Measurements from ENCODE around the gene HIVEP2.

HIVEP2 gene

DNA sequence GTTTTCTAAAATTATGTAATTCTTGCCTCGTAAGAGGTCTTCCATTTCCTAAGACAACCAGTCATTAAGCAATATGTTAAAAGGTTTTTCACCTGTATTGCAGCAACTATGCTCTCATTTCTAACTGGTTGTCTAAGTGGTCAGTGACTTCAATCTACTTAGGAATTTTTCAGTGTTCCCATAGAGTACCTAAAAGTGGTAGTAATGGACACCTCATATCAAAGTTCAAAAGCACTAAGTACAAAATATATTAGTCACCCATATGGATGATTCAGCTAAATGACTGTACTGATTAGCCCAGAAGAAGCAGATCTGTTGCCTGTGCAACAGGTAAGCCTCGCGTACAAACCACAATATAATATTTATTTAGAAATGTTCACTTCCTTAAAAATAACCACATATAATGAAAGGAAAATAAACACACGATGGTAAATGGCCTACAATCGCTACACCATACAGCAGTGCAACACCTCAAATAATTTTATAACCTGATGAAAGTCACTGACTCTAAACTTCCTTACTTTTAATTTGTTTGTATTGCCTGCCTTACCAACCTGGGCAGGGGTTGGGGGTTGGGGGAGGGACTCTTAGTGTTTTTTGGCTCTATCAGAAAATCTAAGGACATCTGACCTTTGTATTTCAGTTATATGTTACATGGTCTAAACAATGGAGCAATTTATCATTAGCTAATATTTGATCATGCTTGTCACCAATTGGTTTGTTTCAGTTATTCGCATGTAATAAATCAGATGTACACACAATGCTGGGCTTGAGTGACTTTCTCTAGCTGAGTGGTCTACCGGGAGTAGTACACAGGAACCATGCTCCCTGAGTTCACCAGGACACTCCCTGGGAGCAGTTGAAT, 105.9 kb downstream of the HIVEP2 start:
- TF ChIP-seq, protein P1, sequence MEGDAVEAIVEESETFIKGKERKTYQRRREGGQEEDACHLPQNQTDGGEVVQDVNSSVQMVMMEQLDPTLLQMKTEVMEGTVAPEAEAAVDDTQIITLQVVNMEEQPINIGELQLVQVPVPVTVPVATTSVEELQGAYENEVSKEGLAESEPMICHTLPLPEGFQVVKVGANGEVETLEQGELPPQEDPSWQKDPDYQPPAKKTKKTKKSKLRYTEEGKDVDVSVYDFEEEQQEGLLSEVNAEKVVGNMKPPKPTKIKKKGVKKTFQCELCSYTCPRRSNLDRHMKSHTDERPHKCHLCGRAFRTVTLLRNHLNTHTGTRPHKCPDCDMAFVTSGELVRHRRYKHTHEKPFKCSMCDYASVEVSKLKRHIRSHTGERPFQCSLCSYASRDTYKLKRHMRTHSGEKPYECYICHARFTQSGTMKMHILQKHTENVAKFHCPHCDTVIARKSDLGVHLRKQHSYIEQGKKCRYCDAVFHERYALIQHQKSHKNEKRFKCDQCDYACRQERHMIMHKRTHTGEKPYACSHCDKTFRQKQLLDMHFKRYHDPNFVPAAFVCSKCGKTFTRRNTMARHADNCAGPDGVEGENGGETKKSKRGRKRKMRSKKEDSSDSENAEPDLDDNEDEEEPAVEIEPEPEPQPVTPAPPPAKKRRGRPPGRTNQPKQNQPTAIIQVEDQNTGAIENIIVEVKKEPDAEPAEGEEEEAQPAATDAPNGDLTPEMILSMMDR (IDR thresholded peaks at IDR 0.05; ENCODE audit: control insufficient read depth, insufficient read depth, low read depth, low read length, missing control alignments), result no peak

DNA sequence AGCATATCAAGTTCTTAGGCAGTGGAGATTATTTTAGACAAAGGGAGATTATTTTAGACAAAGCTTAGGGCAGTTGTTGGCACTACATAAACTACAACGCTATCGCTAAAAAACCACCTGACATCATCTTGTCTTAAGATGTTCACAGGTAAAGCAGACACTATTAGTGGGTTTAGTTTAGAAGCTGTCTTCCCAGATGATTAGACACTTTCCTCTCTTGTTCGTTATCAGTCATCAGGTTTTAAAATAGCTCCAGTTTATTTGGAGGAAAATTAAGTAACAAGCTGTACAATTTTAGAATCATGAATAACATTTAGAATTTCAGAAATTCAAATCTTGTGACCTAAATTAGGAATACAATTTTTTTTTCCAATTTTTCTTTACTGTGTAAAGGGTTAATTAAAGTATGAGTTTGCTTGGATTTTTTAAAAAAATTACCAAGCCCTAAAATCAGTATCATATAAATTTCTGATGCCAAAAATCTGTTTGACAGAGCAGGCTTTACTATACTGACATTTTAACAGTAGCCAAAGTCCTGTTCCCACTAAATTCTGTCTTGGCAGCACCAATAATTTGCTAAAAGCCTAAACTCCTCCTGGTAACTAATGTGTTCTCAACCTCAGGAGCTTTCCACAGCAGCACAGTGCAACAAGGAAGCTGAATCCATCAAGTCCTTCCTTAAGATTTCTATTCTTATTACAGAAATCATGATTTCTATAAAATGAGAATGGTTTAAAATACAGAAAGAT, 109.0 kb downstream of the HIVEP2 start:
- TF ChIP-seq, protein P1 (IDR thresholded peaks at IDR 0.05; ENCODE audit: control insufficient read depth, insufficient read depth, low read depth, low read length, missing control alignments), result no peak
- no peak overlapping the region for H3K4me3 ChIP-seq (ENCODE audit: control insufficient read depth, low read depth, low read length)
- no peak for DNase-seq (ENCODE audit: low read depth)

More for the DNA sequence above, 105.9 kb downstream of the HIVEP2 start:
- no peak for DNase-seq (ENCODE audit: low read depth)
- H3K4me3 ChIP-seq (ENCODE audit: control insufficient read depth, low read depth, low read length), result no peak overlapping the region

DNA sequence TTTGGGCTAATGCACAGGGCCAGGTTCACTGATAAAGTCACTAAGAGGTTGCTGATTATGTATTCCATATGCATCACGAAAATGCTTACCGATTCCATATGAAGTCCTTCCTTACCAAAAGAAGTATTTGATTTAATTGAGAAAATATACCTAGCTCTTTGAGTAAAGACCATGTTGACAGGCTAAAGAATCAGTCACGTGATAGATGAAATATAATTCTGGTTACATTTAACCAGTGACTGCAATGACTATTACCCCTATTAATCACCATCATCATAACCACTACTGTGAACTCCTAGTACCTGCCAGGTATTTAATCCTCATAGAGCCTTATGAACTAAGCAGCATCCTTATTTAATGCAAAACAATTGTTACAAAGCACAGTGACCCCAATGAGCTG, 110.1 kb downstream of the HIVEP2 start:
- no peak for DNase-seq (ENCODE audit: low read depth)
- H3K4me3 ChIP-seq (ENCODE audit: control insufficient read depth, low read depth, low read length), result no peak overlapping the region
- TF ChIP-seq, protein P1 (IDR thresholded peaks at IDR 0.05; ENCODE audit: control insufficient read depth, insufficient read depth, low read depth, low read length, missing control alignments), result no peak

DNA sequence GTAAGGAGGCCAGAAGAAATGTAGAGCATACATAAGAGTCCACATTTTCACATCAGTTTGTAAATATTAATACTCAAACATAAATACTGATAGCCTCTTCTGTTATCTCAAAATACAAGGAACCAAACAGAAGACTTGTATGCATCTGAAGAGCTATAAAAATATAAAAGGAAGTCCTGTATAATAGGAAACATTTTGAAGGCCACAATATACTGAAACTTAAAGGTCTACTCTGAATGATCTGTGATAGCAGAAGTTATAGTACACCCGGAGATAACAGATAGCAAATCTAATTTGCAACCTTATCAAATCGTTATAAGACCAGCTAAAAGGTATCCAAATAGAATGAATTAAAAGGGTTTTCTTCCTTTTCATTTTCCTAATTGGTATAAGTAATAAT, 111.2 kb downstream of the HIVEP2 start:
- no peak overlapping the region for H3K4me3 ChIP-seq (ENCODE audit: control insufficient read depth, low read depth, low read length)
- TF ChIP-seq, protein P1 (IDR thresholded peaks at IDR 0.05; ENCODE audit: control insufficient read depth, insufficient read depth, low read depth, low read length, missing control alignments), result no peak
- DNase-seq (ENCODE audit: low read depth), result no peak

DNA sequence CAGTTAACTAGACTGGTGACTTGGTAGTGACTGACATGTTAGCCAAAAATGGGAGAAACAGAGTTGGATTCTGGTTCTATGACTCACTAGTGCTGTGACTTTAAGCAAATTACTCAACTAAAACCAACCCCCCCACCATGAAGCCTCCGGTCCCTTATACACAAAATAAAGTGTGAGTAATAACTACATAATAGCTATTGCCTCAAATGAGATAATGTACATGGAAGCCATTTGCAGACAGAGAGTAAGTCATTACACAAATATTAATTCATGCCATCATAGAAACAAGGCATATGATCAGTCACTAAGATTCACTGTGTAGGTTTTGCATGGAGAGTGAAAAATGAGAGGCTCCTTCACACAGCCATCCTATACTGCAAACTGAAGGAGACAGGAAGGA, 111.9 kb downstream of the HIVEP2 start:
- TF ChIP-seq, protein P1 (IDR thresholded peaks at IDR 0.05; ENCODE audit: control insufficient read depth, insufficient read depth, low read depth, low read length, missing control alignments), result no peak
- peak; percentile 74 for DNase-seq (ENCODE audit: low read depth)
- no peak overlapping the region for H3K4me3 ChIP-seq (ENCODE audit: control insufficient read depth, low read depth, low read length)

DNA sequence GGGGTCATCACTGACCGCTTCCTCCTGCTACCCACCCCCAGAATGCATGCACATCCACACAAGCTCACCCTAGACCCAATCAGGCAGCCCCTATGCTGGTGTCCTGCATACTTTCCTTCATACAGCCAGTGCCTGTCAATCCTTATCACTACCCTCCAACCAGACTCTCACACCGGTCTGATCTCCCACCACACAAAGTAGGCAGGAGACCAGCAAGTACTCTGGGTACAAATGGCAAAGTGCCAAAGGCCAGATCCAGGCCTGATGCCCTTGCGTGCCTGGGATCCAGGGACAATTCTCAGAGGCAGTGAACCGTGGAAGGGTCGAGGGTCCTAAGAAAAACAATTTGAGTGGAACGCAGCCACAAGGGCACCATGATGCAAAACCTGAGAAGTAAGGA, 114.2 kb downstream of the HIVEP2 start:
- DNase-seq (ENCODE audit: low read depth), result no peak
- TF ChIP-seq, protein P1 (IDR thresholded peaks at IDR 0.05; ENCODE audit: control insufficient read depth, insufficient read depth, low read depth, low read length, missing control alignments), result no peak
- H3K4me3 ChIP-seq (ENCODE audit: control insufficient read depth, low read depth, low read length), result no peak overlapping the region

All from AG09309 (cell line).